GM18520 (cell line): ENCODE measurements around the gene PREX1.
"Not testable (repeated sequence)": the region's sequence is repeated elsewhere in the genome, so short reads cannot be mapped to it uniquely, and the experiment has no call there.

ENCODE experiments used
- ATAC-seq: cut with Tn5 transposase; IDR thresholded peaks from one replicate; pipeline ENCODE4 v1.9.1; 2021; ENCODE audit not compliant: unreplicated experiment

PREX1 gene

GRCh38 chr20:48826883-48827771 is 672 bp downstream of the PREX1 start:
- peak; percentile 13 for ATAC-seq

DNA sequence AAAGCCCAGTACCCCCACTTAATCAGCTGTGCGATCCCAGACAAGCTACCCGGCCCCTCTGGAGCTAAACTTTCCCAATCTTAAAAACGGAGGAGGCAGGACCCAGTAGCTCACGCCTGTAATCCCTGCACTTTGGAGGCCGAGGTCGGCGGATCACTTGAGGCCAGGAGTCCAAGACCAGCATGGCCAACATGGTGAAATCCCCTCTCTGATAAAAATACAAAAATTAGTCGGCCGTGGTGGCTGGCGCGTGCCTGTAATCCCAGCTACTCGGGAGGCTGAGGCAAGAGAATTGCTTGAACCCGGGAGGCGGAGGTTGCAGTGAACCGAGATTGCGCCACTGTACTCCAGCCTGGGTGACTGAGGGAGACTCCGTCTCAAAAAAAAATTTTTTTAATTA is 1.3 kb downstream of the PREX1 start:
- ATAC-seq = not testable (repeated sequence)

GRCh38 chr20:48826069-48826468 is 1.7 kb downstream of the PREX1 start:
- no peak for ATAC-seq

DNA sequence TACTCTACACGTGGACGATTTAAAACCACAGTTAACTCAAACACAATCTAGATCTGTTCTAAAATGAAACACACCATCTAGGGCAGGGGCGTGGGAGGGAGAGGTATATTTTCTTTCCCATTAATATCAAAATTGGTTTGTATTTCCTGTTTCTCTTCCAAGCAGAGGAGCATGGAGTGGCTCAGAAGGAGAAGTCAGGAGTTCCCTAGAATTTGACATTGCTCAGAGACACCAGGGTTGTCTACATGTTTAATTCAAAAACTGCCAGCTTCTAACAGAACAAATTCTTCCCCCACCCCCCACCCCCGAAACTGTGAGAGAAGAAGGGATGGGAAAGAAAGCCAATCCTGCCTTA is 2.3 kb downstream of the PREX1 start:
- ATAC-seq = no peak

- ATAC-seq = no peak
Measured at GRCh38 chr20:48824830-48825565, 2.8 kb downstream of the PREX1 start.

- peak; percentile 27 for ATAC-seq
Measured at GRCh38 chr20:48823960-48824498, 3.8 kb downstream of the PREX1 start.

- ATAC-seq = no peak
Measured at GRCh38 chr20:48823476-48823875, 4.3 kb downstream of the PREX1 start.

- ATAC-seq = no peak
Measured at GRCh38 chr20:48822879-48823385, 4.9 kb downstream of the PREX1 start.

DNA sequence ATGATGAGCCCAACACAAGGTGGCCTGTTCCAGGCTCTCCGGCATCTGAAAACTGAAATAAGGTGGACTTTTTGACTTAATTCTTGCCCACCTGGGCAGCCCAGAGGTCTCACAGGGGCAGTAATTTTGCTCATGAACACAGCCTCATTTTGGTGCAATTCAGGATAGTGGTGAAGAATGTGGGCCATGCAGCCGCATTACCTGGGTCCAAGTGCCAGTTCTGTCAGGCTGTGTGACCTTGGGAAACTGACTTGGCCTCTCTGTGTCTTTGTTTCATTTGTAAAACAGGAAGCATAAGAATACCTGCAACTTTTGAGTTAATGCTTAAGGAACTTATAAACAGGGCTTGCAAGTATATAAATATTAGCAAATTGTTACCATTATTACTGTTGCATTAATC is 5.6 kb downstream of the PREX1 start:
- ATAC-seq = no peak

GRCh38 chr20:48821261-48821920 is 6.4 kb downstream of the PREX1 start:
- no peak for ATAC-seq

GRCh38 chr20:48820649-48820973 is 7.2 kb downstream of the PREX1 start:
- ATAC-seq = no peak

- no peak for ATAC-seq
Measured at GRCh38 chr20:48819821-48820648, 7.8 kb downstream of the PREX1 start.

DNA sequence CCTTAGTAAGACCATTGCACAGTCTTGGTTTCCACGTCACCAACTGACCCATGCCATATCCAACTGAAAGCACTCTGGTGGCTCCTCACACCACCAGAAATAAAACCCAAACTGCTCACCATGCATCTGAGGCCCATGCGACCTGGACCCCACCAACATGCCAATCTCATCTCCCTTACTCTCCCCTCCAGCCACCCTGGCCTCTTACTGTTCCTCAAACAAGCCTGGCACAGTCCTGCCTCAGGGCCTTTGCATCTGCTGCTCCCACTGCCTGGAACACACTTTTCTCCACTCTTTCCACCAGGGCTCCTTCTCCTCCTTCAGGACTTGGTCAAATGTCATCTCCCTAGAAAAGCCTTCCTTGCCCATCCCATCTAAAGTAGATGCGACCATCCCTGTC is 8.7 kb downstream of the PREX1 start:
- ATAC-seq = no peak

GRCh38 chr20:48818481-48818987 is 9.3 kb downstream of the PREX1 start:
- ATAC-seq = no peak

GRCh38 chr20:48818031-48818370 is 9.8 kb downstream of the PREX1 start:
- no peak for ATAC-seq

GRCh38 chr20:48817367-48818030 is 10.3 kb downstream of the PREX1 start:
- ATAC-seq = no peak

DNA sequence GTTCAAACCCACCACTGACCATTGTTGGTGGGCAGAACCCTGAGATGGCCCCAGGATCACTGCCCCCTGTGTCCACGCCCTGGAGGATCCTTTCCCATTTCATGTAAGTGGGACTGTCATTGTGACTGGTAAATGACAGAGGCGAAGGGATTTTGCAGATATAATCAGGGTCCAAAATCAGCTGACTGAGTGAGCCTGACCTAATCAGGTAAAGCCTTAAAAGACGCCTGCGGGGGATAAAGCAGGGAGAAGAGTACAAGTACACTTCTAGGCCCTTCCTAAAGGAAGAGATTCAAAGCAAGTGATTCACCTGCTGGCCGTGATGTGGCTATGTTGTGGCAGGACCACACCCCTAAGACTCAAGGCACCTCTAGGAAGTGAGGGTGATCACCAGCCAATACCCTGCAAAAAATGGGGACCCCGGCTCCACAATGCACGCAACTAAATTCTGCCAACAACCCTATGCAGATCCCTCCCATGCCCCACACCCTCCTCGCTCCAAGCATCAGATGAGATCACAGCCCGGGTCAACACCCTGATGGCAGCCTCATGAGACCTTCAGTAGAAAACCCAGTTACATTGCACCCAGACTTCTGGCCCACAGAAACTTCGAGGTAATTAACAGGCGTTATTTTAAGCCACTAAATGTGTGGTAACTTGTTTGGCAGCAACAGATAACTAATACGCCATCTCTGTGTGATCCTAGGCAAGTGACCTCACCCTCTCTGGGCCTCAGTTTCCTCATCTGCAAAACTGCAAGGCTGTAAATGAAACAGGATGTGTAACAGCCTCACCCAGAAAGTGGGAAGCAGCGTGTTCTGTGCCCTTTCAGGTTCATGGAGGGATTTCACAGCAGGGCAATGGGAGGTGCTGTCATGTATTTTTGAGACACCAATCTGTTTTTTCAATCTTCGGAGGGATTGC is 11.3 kb downstream of the PREX1 start:
- ATAC-seq = no peak

DNA sequence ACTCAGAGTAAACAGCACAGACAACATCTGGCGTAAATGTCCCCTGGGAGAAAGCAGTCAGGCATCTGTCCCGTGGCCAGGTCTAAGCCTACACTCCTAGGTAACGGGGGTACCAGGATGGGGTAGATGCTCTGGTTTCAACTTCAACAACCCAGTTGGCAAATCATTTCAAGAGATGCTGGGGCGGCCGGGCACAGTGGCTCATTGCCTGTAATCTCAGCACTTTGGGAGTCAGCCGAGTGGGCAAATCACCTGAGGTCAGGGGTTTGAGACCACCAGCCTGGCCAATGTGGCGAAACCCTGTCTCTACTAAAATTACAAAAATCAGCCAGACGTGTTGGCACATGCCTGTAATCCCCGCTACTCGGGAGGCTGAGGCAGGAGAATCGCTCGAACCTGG is 12.3 kb downstream of the PREX1 start:
- no peak for ATAC-seq

DNA sequence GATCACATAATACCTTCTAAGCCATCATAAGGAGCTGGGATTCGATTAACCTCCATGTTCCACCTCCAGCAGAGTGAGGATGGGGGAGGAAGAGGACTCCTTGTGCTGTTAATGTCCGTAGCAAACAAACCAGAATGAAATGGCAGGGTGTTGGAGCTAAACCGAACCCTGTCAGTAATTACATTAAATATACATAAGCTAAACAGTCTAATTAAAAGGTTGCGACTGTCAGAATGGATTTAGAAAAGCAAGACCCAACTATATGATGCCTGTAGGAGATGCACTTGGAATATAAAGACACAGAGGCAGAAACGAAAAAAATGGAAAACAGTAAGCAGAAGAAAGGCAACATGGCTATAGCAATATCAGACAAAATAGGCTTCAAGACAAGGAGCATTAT is 13.2 kb downstream of the PREX1 start:
- no peak for ATAC-seq
